ENCODE data around the gene RTN4IP1.

GRCh38 chr6:106556368-106556960 lies 72.8 kb downstream of the RTN4IP1 start:
- TF ChIP-seq YY1 (IDR thresholded peaks at IDR 0.05; ENCODE audit: insufficient read depth, insufficient read length): no peak
- no peak for TF ChIP-seq ZNF274 (IDR thresholded peaks at IDR 0.05; ENCODE audit: low read depth, low read length)
